Fibroblast of lung (primary cell): ENCODE data around the gene ARHGEF12. TPM values are rescaled to one million over a fixed set of nuclear protein-coding genes. Genes with fewer than 3 reads are reported as not detected.
A peak's percentile ranks its signal among the peaks of the same experiment; 100 is the strongest.

Source experiments
- DNase-seq, 2 donors: peaks; one replicate each; pipeline versions ENCODE4 v3.0.0 to v3.0.0-alpha.2; 2010; ENCODE audit warnings: low read depth in 2 of 2
- H2AFZ ChIP-seq: 2 replicates; pipeline ENCODE4 v1.5.1; 2012; ENCODE audit warnings: low read length, control low read depth, inconsistent platforms
- H3K27ac ChIP-seq: 2 replicates; pipeline ENCODE4 v1.5.1; 2011; ENCODE audit warnings: low read length, control low read depth; ENCODE audit not compliant: insufficient read depth
- H3K27me3 ChIP-seq: 2 replicates; pipeline ENCODE4 v1.5.1; 2011; ENCODE audit warnings: mild to moderate bottlenecking, low read length; ENCODE audit not compliant: control insufficient read depth, insufficient read depth
- H3K36me3 ChIP-seq: 2 replicates; pipeline ENCODE4 v1.5.1; 2011; ENCODE audit warnings: low read length; ENCODE audit not compliant: control insufficient read depth, insufficient read depth
- H3K4me1 ChIP-seq: 2 replicates; pipeline ENCODE4 v1.5.1; 2011; ENCODE audit warnings: low read length; ENCODE audit not compliant: control insufficient read depth, insufficient read depth; ENCODE audit errors: extremely low read depth
- H3K4me2 ChIP-seq: 2 replicates; pipeline ENCODE4 v1.5.1; 2011; ENCODE audit warnings: low read length, control low read depth; ENCODE audit not compliant: insufficient read depth; ENCODE audit errors: extremely low read depth
- H3K4me3 ChIP-seq, 4 experiments: fragments of 200-600 bp in 1 of 4; sonication (generic) in 1 of 4; replicated peaks in 1 of 4; 2 replicates each; pipeline ENCODE4 v1.5.1; 2011 to 2016; ENCODE audit warnings: low read length in 4 of 4, low read depth in 3 of 4, mild to moderate bottlenecking in 3 of 4, control low read depth in 2 of 4, inconsistent platforms in 1 of 4, mixed read lengths in 1 of 4; ENCODE audit not compliant: insufficient read depth in 1 of 4; ENCODE audit errors: control extremely low read depth in 1 of 4
- H3K79me2 ChIP-seq: 2 replicates; pipeline ENCODE4 v1.5.1; 2012; ENCODE audit warnings: mild to moderate bottlenecking, low read length, inconsistent platforms; ENCODE audit not compliant: control insufficient read depth, insufficient read depth
- H3K9ac ChIP-seq: 2 replicates; pipeline ENCODE4 v1.5.1; 2011; ENCODE audit warnings: mild to moderate bottlenecking, low read length, control low read depth; ENCODE audit not compliant: insufficient read depth
- H3K9me3 ChIP-seq: 2 replicates; pipeline ENCODE4 v1.5.1; 2012; ENCODE audit warnings: low read depth, low read length; ENCODE audit not compliant: control insufficient read depth, insufficient read depth
- H4K20me1 ChIP-seq: 2 replicates; pipeline ENCODE4 v1.5.1; 2011; ENCODE audit warnings: low read length; ENCODE audit not compliant: control insufficient read depth, insufficient read depth; ENCODE audit errors: extremely low read depth
- EZH2 ChIP-seq: IDR thresholded peaks from 2 replicates; pipeline ENCODE4 v1.5.1; 2012; ENCODE audit warnings: low read length, control low read depth, mild to moderate bottlenecking; ENCODE audit errors: missing control alignments
- polyA plus RNA-seq, 2 donors: library from polyadenylated mRNA; depleted of rRNA in 1 of 2; stranded (reverse) in 1 of 2; unstranded in 1 of 2; fragments of >200 nt; gene quantifications; 2 replicates each; pipeline ENCODE4 v1.2.1, GENCODE V29; 2011 to 2012; ENCODE audit warnings: missing spikeins in 1 of 2
- total RNA-seq: library from RNA; depleted of rRNA; stranded (reverse); fragments of >200 nt; gene quantifications from 2 replicates; pipeline ENCODE4 v1.2.1, GENCODE V29; 2014
- TF ChIP-seq, protein P1 (sequence below), 2 donors: IDR thresholded peaks in 1 of 2; conservative IDR thresholded peaks in 1 of 2; 1 replicate in 1 of 2; 2 replicates in 1 of 2; pipeline ENCODE4 v1.5.1; 2011 to 2012; ENCODE audit warnings: low read length in 2 of 2, control low read depth in 1 of 2, inconsistent platforms in 1 of 2, low read depth in 1 of 2, mild to moderate bottlenecking in 1 of 2

Gene ARHGEF12
- total and polyA plus RNA-seq, 2 donors (not counting 1 experiment from before 2014, with no cell fraction given): 63.1 to 141 TPM

DNA sequence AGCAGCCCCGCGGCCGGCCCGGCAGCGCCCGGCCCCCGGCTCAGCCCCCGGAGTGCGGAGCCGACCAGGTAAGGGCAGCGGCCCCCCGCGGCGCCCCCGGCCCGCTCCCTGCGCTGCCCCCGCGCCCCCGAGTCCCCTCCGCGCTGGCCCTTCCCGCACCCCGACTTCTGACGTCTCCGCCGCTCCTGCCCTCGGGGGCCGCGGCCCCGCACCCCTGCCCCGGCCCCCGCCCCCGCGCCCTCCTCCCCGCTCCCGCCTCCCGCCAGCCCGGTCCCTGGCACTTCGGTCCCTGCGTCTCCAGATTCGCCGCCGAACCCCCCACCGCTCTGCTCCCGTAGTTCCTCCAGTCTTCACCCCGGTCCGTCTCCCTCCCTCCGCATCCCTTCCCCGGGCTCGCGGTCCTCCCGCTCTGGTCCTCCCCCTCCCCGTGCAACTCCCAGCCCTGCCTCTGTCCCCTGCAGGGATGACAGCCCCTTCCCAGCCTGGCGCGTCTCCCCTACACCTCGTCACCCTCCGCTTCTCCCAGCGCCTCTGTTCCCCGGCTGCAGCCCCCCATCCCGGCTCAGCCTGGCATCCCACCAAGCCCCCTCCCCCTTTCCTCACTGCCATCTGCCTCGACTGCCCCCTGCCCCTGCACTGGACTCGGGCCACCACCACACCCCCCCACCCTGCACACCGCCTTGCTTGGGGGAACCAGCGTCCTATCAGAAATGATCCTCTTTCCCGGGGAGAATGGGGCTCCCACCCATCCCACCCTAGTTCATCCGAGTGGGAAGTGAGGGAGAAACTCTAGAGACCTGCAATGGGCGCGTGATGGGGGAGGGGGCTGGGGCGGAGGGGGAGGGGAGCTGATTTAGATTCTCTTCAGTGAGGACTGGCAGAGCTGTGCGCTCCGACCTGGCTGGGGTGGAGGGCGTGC lies 175.9 kb downstream of the ARHGEF12 start:
- H3K27ac ChIP-seq: no peak overlapping the region
- H3K9me3 ChIP-seq: no peaks in the 10 kb centered on the region
- H3K9ac ChIP-seq: peak overlapping the region; percentile 32
- peak overlapping the region in 3 of 4 experiments; percentile 23 to 48 (median 25) for H3K4me3 ChIP-seq
- no peaks in the 10 kb centered on the region for H3K36me3 ChIP-seq
- no peaks in the 10 kb centered on the region for H3K79me2 ChIP-seq
- H3K4me1 ChIP-seq: peaks cover 1% of the 10 kb centered on the region
- no peak for DNase-seq
- H4K20me1 ChIP-seq: peaks cover 2% of the 10 kb centered on the region
- H2AFZ ChIP-seq: peak overlapping the region; percentile 26
- peaks cover 3% of the 10 kb centered on the region for H3K27me3 ChIP-seq
- TF ChIP-seq, protein P1, sequence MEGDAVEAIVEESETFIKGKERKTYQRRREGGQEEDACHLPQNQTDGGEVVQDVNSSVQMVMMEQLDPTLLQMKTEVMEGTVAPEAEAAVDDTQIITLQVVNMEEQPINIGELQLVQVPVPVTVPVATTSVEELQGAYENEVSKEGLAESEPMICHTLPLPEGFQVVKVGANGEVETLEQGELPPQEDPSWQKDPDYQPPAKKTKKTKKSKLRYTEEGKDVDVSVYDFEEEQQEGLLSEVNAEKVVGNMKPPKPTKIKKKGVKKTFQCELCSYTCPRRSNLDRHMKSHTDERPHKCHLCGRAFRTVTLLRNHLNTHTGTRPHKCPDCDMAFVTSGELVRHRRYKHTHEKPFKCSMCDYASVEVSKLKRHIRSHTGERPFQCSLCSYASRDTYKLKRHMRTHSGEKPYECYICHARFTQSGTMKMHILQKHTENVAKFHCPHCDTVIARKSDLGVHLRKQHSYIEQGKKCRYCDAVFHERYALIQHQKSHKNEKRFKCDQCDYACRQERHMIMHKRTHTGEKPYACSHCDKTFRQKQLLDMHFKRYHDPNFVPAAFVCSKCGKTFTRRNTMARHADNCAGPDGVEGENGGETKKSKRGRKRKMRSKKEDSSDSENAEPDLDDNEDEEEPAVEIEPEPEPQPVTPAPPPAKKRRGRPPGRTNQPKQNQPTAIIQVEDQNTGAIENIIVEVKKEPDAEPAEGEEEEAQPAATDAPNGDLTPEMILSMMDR (conservative IDR thresholded peaks at IDR 0.05 in 1 of 2, IDR thresholded peaks at IDR 0.05 in 1 of 2; ENCODE audit: low read depth in 1 of 2, low read length in 2 of 2): no peak
- TF ChIP-seq EZH2: no peak
- H3K4me2 ChIP-seq: no peak overlapping the region

GRCh38 chr11:120512739-120513435 lies 176.7 kb downstream of the ARHGEF12 start:
- no peaks in the 10 kb centered on the region for H3K79me2 ChIP-seq
- H3K4me2 ChIP-seq: no peak overlapping the region
- H3K27ac ChIP-seq: no peak overlapping the region
- H3K36me3 ChIP-seq: no peaks in the 10 kb centered on the region
- DNase-seq: no peak
- H3K4me3 ChIP-seq: no peak overlapping the region
- peaks cover 9% of the 10 kb centered on the region for H3K4me1 ChIP-seq
- H3K9me3 ChIP-seq: no peaks in the 10 kb centered on the region
- TF ChIP-seq EZH2: no peak
- TF ChIP-seq, protein P1 (conservative IDR thresholded peaks at IDR 0.05 in 1 of 2, IDR thresholded peaks at IDR 0.05 in 1 of 2; ENCODE audit: low read depth in 1 of 2, low read length in 2 of 2): peak in 1 of 2 donors; percentile 8
- H2AFZ ChIP-seq: no peak overlapping the region
- H4K20me1 ChIP-seq: peaks cover 2% of the 10 kb centered on the region
- peaks cover 3% of the 10 kb centered on the region for H3K27me3 ChIP-seq
- H3K9ac ChIP-seq: no peak overlapping the region
